CD4-positive, alpha-beta T cell treated with Interleukin-6 at 100 ng/mL for 8 hours (primary cell): ENCODE results near the gene SLC34A3.
"Not testable (repeated sequence)": the region's sequence is repeated elsewhere in the genome, so short reads cannot be mapped to it uniquely, and the experiment has no call there.

Experiments used
- DNase-seq: peaks from one replicate; pipeline ENCODE4 v3.0.0-alpha.2; 2020; ENCODE audit warnings: mixed read lengths, low spot score

The SLC34A3 gene

GRCh38 chr9:137255448-137256114 lies 24.9 kb downstream of the SLC34A3 start:
- DNase-seq, result peak; percentile 29

- DNase-seq, result no peak
These were observed 25.7 kb downstream of the SLC34A3 start for GRCh38 chr9:137256362-137256761.

- no peak for DNase-seq
These were observed 26.2 kb downstream of the SLC34A3 start for GRCh38 chr9:137256856-137257255.

GRCh38 chr9:137262173-137262908 lies 31.6 kb downstream of the SLC34A3 start:
- not testable (repeated sequence) for DNase-seq

- no peak for DNase-seq
These were observed 32.2 kb downstream of the SLC34A3 start for GRCh38 chr9:137262909-137263285.

GRCh38 chr9:137263506-137263905 lies 32.8 kb downstream of the SLC34A3 start:
- DNase-seq, result no peak

GRCh38 chr9:137264067-137264466 lies 33.4 kb downstream of the SLC34A3 start:
- no peak for DNase-seq

- no peak for DNase-seq
These were observed 34.9 kb downstream of the SLC34A3 start for GRCh38 chr9:137265496-137266161.

- DNase-seq, result no peak
These were observed 35.4 kb downstream of the SLC34A3 start for GRCh38 chr9:137266162-137266527.

GRCh38 chr9:137266585-137267453 lies 36.1 kb downstream of the SLC34A3 start:
- DNase-seq, result no peak

- DNase-seq, result no peak
These were observed 37.2 kb downstream of the SLC34A3 start for GRCh38 chr9:137267933-137268355.

GRCh38 chr9:137268538-137269201 lies 38.0 kb downstream of the SLC34A3 start:
- no peak for DNase-seq

- no peak for DNase-seq
These were observed 38.6 kb downstream of the SLC34A3 start for GRCh38 chr9:137269231-137269772.

- peak; percentile 34 for DNase-seq
These were observed 40.4 kb downstream of the SLC34A3 start for GRCh38 chr9:137270929-137271695.

- DNase-seq, result no peak
These were observed 41.0 kb downstream of the SLC34A3 start for GRCh38 chr9:137271696-137272076.

- DNase-seq, result no peak
These were observed 41.8 kb downstream of the SLC34A3 start for GRCh38 chr9:137272241-137273094.

- DNase-seq, result no peak
These were observed 42.4 kb downstream of the SLC34A3 start for GRCh38 chr9:137273095-137273490.

- DNase-seq, result no peak
These were observed 43.1 kb downstream of the SLC34A3 start for GRCh38 chr9:137273611-137274320.

GRCh38 chr9:137275203-137275587 lies 44.5 kb downstream of the SLC34A3 start:
- no peak for DNase-seq
